ENCODE results near the gene RNF112. TPM values are rescaled to one million over a fixed set of nuclear protein-coding genes. Genes with fewer than 3 reads are reported as not detected.

Gene RNF112
- total RNA-seq, 2 experiments from 2014 or later = 0.47 TPM; not detected in 1

- BruUV-seq (replicated peaks) = no TSS peak
- Histone ChIP-seq H3K9me3 (ENCODE audit: low read length) (no peaks in the 10 kb centered on the region), H4K20me1 (ENCODE audit: insufficient read depth, low read length) (no peaks in the 10 kb centered on the region), H3K4me3 (ENCODE audit: low read depth, low read length, poor library complexity, severe bottlenecking) (no peak overlapping the region), H3K4me2 (ENCODE audit: low read length) (no peak overlapping the region), H2AFZ (ENCODE audit: low read length) (no peak overlapping the region), H3K36me3 (ENCODE audit: insufficient read depth, low read length) (no peaks in the 10 kb centered on the region), H3K27ac (ENCODE audit: low read depth, low read length, poor library complexity, severe bottlenecking) (no peak overlapping the region), H3K79me2 (ENCODE audit: insufficient read depth, low read depth, low read length) (no peaks in the 10 kb centered on the region), H3K9me2 (ENCODE audit: insufficient read depth, low read length) (no peaks in the 10 kb centered on the region), H3K4me1 (ENCODE audit: insufficient read depth, low read length, poor library complexity, severe bottlenecking) (peaks cover 11% of the 10 kb centered on the region)
- CTCF ChIA-PET (ENCODE audit: unreplicated experiment) = no interaction called here
- intact Hi-C loops (cut with micrococcal nuclease; ENCODE audit: unreplicated experiment) = no loop called here
- POLR2A ChIA-PET = no interaction called here
- DNase-seq (ENCODE audit: low spot score) = no peak
- TF ChIP-seq, protein P1, sequence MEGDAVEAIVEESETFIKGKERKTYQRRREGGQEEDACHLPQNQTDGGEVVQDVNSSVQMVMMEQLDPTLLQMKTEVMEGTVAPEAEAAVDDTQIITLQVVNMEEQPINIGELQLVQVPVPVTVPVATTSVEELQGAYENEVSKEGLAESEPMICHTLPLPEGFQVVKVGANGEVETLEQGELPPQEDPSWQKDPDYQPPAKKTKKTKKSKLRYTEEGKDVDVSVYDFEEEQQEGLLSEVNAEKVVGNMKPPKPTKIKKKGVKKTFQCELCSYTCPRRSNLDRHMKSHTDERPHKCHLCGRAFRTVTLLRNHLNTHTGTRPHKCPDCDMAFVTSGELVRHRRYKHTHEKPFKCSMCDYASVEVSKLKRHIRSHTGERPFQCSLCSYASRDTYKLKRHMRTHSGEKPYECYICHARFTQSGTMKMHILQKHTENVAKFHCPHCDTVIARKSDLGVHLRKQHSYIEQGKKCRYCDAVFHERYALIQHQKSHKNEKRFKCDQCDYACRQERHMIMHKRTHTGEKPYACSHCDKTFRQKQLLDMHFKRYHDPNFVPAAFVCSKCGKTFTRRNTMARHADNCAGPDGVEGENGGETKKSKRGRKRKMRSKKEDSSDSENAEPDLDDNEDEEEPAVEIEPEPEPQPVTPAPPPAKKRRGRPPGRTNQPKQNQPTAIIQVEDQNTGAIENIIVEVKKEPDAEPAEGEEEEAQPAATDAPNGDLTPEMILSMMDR (conservative IDR thresholded peaks at IDR 0.05; ENCODE audit: low read length) = no peak
- no peak for TF ChIP-seq EZH2phosphoT487 (IDR thresholded peaks at IDR 0.05; ENCODE audit: borderline replicate concordance, low read depth, low read length)
These were observed 19.6 kb upstream of the RNF112 start for GRCh38 chr17:19391432-19391831.

GRCh38 chr17:19392303-19392702 lies 18.7 kb upstream of the RNF112 start:
- H3K79me2 ChIP-seq (ENCODE audit: insufficient read depth, low read depth, low read length) = no peaks in the 10 kb centered on the region
- DNase-seq (ENCODE audit: low spot score) = no peak
- H4K20me1 ChIP-seq (ENCODE audit: insufficient read depth, low read length) = no peaks in the 10 kb centered on the region
- no TSS peak for BruUV-seq (replicated peaks)
- no peak overlapping the region for H2AFZ ChIP-seq (ENCODE audit: low read length)
- intact Hi-C loops (cut with micrococcal nuclease; ENCODE audit: unreplicated experiment) = no loop called here
- H3K4me2 ChIP-seq (ENCODE audit: low read length) = no peak overlapping the region
- ChIA-PET POLR2A (no interaction called here), CTCF (ENCODE audit: unreplicated experiment) (interaction anchor here (0.7 kb wide), 1 partner anchor 14 kb away, joined by 4 read pairs; the partner anchor contains the start of gene MAPK7)
- H3K9me3 ChIP-seq (ENCODE audit: low read length) = no peaks in the 10 kb centered on the region
- H3K4me3 ChIP-seq (ENCODE audit: low read depth, low read length, poor library complexity, severe bottlenecking) = no peak overlapping the region
- H3K9me2 ChIP-seq (ENCODE audit: insufficient read depth, low read length) = no peaks in the 10 kb centered on the region
- no peaks in the 10 kb centered on the region for H3K36me3 ChIP-seq (ENCODE audit: insufficient read depth, low read length)
- no peak for TF ChIP-seq EZH2phosphoT487 (IDR thresholded peaks at IDR 0.05; ENCODE audit: borderline replicate concordance, low read depth, low read length)
- TF ChIP-seq, protein P1 (conservative IDR thresholded peaks at IDR 0.05; ENCODE audit: low read length) = no peak
- no peak overlapping the region for H3K27ac ChIP-seq (ENCODE audit: low read depth, low read length, poor library complexity, severe bottlenecking)
- H3K4me1 ChIP-seq (ENCODE audit: insufficient read depth, low read length, poor library complexity, severe bottlenecking) = peaks cover 7% of the 10 kb centered on the region

- H3K9me3 ChIP-seq (ENCODE audit: low read length) = no peaks in the 10 kb centered on the region
- ChIA-PET CTCF (ENCODE audit: unreplicated experiment) (no interaction called here), POLR2A (interaction anchor here (0.8 to 1.3 kb wide), 2 partner anchors 20 to 29 kb away, joined by 3 to 4 read pairs; partner anchors contain the start of gene MAPK7)
- no peak overlapping the region for H3K4me3 ChIP-seq (ENCODE audit: low read depth, low read length, poor library complexity, severe bottlenecking)
- no peaks in the 10 kb centered on the region for H3K9me2 ChIP-seq (ENCODE audit: insufficient read depth, low read length)
- peak overlapping the region; percentile 63; the same call in 1 of the 2 replicates for H2AFZ ChIP-seq (ENCODE audit: low read length)
- no peaks in the 10 kb centered on the region for H4K20me1 ChIP-seq (ENCODE audit: insufficient read depth, low read length)
- peaks cover 13% of the 10 kb centered on the region for H3K4me1 ChIP-seq (ENCODE audit: insufficient read depth, low read length, poor library complexity, severe bottlenecking)
- H3K79me2 ChIP-seq (ENCODE audit: insufficient read depth, low read depth, low read length) = no peaks in the 10 kb centered on the region
- no peaks in the 10 kb centered on the region for H3K36me3 ChIP-seq (ENCODE audit: insufficient read depth, low read length)
- peak; percentile 80 for DNase-seq (ENCODE audit: low spot score)
- H3K27ac ChIP-seq (ENCODE audit: low read depth, low read length, poor library complexity, severe bottlenecking) = no peak overlapping the region
- no TSS peak for BruUV-seq (replicated peaks)
- intact Hi-C loops (cut with micrococcal nuclease; ENCODE audit: unreplicated experiment) = loop anchor here (1.0 kb wide), 1 partner anchor 50 kb away; no protein-coding TSS in a partner anchor
- TF ChIP-seq, protein P1 (conservative IDR thresholded peaks at IDR 0.05; ENCODE audit: low read length) = peak; percentile 82
- no peak for TF ChIP-seq EZH2phosphoT487 (IDR thresholded peaks at IDR 0.05; ENCODE audit: borderline replicate concordance, low read depth, low read length)
- peak overlapping the region; percentile 9; the same call in 1 of the 2 replicates for H3K4me2 ChIP-seq (ENCODE audit: low read length)
These were observed 13.4 kb upstream of the RNF112 start for GRCh38 chr17:19397556-19398041.

Measured in OCI-LY7 (cell line).